ENCODE measurements around the gene FCRL1. TPM values are rescaled to one million over a fixed set of nuclear protein-coding genes. Genes with fewer than 3 reads are reported as not detected.

The FCRL1 gene
- total and polyA plus RNA-seq, 10 of the 15 experiments (the other 5 are each of a cell fraction or from before 2014, with no cell fraction given) = 0.23 to 2.4 (median 0.87) TPM; not detected in 2

DNA sequence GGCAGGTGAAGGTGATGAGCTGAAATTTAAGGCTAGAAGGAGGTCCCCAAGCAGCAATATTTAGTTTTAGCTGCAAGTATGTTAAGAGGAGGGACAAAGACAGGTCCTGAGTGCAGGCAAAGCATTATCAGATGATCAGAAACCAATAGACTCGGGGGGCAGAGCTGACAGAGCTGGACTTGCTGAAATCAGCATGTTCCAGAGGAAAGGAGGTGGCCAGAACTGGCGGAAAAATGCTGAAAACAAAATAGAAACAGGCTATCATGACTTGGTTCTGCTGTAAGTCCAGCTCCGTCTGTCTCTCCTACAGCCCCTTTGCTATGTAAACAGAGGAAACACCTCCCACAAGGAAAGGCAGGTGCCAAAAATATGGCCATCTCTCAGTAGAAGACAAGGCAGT is 21.8 kb upstream of the FCRL1 start, which contains the start of gene CD5L:
Gene CD5L (minus strand): TSS at position 101 of the 400 bp plus-strand sequence. CDS start 107 bp downstream, outside the sequence.
- Histone ChIP-seq H3K79me2 (ENCODE audit: control insufficient read depth, insufficient read depth, low read length) (no peaks in the 10 kb centered on the region), H3K27me3 (replicated peaks in 1 of 2; ENCODE audit: control insufficient read depth in 2 of 2, insufficient read depth in 2 of 2, low read length in 1 of 2) (no peaks in the 10 kb centered on the region), H3K4me2 (ENCODE audit: control insufficient read depth, insufficient read depth) (no peak within 1 kb of the TSS), H3K4me1 (ENCODE audit: control insufficient read depth, insufficient read depth, low read length) (peaks cover 24% of the 10 kb centered on the region), H2AFZ (ENCODE audit: control insufficient read depth, low read depth, low read length) (no peak within 1 kb of the TSS), H3K36me3 (ENCODE audit: control insufficient read depth in 2 of 2, insufficient read depth in 2 of 2, low read length in 1 of 2) (no peaks in the 10 kb centered on the region), H3K9ac (ENCODE audit: control insufficient read depth, insufficient read depth, low read length) (no peak within 1 kb of the TSS), H3K4me3 (no peak within 1 kb of the TSS), H3K9me3 (replicated peaks; ENCODE audit: control insufficient read depth, insufficient read depth, low read length) (no peaks in the 10 kb centered on the region), H4K20me1 (ENCODE audit: control insufficient read depth, insufficient read depth) (no peaks in the 10 kb centered on the region), H3K27ac (ENCODE audit: control insufficient read depth, insufficient read depth) (no peak within 1 kb of the TSS)
- ChIA-PET CTCF (no interaction called here), SMC1A (ENCODE audit: uncharacterized antibody, unreplicated experiment) (interaction anchor here (0.6 kb wide), 1 partner anchor 688 kb away, joined by 3 read pairs; no protein-coding TSS in a partner anchor), POLR2A (no interaction called here), RAD21 (ENCODE audit: unreplicated experiment) (no interaction called here)
- no TSS peak for BruUV-seq (replicated peaks)
- ATAC-seq (no peak), FAIRE-seq (no peak), DNase-seq (ENCODE audit: low read depth, low spot score) (no peak)
- in situ Hi-C loops (cut with MboI) = no loop called here
- intact Hi-C loops (cut with micrococcal nuclease; ENCODE audit: unreplicated experiment) = no loop called here
- 67% methylated on average over 3 of the region's 3 CpGs for WGBS (ENCODE audit: insufficient coverage, insufficient replicate concordance, low lambda C conversion rate, missing lambda C conversion rate)
- TF ChIP-seq MTA2 (IDR thresholded peaks at IDR 0.05; ENCODE audit: low read depth) = no peak
- no peak for TF ChIP-seq RELA (IDR thresholded peaks at IDR 0.05; ENCODE audit: borderline replicate concordance, partially characterized antibody)
- no peak for TF ChIP-seq MEF2B (IDR thresholded peaks at IDR 0.05; ENCODE audit: partially characterized antibody, poor library complexity, severe bottlenecking)
- TF ChIP-seq PAX8 (IDR thresholded peaks at IDR 0.05) = no peak
- no peak for TF ChIP-seq HCFC1 (IDR thresholded peaks at IDR 0.05; ENCODE audit: low read length)
- TF ChIP-seq, protein P1, sequence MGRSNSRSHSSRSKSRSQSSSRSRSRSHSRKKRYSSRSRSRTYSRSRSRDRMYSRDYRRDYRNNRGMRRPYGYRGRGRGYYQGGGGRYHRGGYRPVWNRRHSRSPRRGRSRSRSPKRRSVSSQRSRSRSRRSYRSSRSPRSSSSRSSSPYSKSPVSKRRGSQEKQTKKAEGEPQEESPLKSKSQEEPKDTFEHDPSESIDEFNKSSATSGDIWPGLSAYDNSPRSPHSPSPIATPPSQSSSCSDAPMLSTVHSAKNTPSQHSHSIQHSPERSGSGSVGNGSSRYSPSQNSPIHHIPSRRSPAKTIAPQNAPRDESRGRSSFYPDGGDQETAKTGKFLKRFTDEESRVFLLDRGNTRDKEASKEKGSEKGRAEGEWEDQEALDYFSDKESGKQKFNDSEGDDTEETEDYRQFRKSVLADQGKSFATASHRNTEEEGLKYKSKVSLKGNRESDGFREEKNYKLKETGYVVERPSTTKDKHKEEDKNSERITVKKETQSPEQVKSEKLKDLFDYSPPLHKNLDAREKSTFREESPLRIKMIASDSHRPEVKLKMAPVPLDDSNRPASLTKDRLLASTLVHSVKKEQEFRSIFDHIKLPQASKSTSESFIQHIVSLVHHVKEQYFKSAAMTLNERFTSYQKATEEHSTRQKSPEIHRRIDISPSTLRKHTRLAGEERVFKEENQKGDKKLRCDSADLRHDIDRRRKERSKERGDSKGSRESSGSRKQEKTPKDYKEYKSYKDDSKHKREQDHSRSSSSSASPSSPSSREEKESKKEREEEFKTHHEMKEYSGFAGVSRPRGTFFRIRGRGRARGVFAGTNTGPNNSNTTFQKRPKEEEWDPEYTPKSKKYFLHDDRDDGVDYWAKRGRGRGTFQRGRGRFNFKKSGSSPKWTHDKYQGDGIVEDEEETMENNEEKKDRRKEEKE (IDR thresholded peaks at IDR 0.05) = no peak
- TF ChIP-seq LARP7 (IDR thresholded peaks at IDR 0.05) = no peak
- no peak for TF ChIP-seq TCF7 (IDR thresholded peaks at IDR 0.05; ENCODE audit: borderline replicate concordance)
- no peak for TF ChIP-seq IKZF1 (conservative IDR thresholded peaks at IDR 0.05)
- no peak for TF ChIP-seq CREB1 (IDR thresholded peaks at IDR 0.05; ENCODE audit: low read depth)
- TF ChIP-seq, protein P2, sequence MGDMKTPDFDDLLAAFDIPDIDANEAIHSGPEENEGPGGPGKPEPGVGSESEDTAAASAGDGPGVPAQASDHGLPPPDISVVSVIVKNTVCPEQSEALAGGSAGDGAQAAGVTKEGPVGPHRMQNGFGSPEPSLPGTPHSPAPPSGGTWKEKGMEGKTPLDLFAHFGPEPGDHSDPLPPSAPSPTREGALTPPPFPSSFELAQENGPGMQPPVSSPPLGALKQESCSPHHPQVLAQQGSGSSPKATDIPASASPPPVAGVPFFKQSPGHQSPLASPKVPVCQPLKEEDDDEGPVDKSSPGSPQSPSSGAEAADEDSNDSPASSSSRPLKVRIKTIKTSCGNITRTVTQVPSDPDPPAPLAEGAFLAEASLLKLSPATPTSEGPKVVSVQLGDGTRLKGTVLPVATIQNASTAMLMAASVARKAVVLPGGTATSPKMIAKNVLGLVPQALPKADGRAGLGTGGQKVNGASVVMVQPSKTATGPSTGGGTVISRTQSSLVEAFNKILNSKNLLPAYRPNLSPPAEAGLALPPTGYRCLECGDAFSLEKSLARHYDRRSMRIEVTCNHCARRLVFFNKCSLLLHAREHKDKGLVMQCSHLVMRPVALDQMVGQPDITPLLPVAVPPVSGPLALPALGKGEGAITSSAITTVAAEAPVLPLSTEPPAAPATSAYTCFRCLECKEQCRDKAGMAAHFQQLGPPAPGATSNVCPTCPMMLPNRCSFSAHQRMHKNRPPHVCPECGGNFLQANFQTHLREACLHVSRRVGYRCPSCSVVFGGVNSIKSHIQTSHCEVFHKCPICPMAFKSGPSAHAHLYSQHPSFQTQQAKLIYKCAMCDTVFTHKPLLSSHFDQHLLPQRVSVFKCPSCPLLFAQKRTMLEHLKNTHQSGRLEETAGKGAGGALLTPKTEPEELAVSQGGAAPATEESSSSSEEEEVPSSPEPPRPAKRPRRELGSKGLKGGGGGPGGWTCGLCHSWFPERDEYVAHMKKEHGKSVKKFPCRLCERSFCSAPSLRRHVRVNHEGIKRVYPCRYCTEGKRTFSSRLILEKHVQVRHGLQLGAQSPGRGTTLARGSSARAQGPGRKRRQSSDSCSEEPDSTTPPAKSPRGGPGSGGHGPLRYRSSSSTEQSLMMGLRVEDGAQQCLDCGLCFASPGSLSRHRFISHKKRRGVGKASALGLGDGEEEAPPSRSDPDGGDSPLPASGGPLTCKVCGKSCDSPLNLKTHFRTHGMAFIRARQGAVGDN (IDR thresholded peaks at IDR 0.05) = no peak
- no peak for TF ChIP-seq SPI1 (IDR thresholded peaks at IDR 0.05; ENCODE audit: borderline replicate concordance, insufficient read depth, low read depth, low read length)
